Nephron progenitor cell (in vitro differentiated cells): ENCODE measurements around the gene FARP2.
"Not testable (repeated sequence)": the region's sequence is repeated elsewhere in the genome, so short reads cannot be mapped to it uniquely, and the experiment has no call there.

Experiments used
- DNase-seq: peaks from one replicate; pipeline ENCODE4 v3.0.0; 2021
- H3K27ac Mint-ChIP-seq: 2 replicates; pipeline ENCODE4 v1.8.0; 2021; ENCODE audit warnings: mild to moderate bottlenecking, moderate library complexity, mixed read lengths
- H3K27me3 Mint-ChIP-seq: 2 replicates; pipeline ENCODE4 v1.8.0; 2021; ENCODE audit warnings: mild to moderate bottlenecking, low read depth, mixed read lengths; ENCODE audit not compliant: poor library complexity
- H3K36me3 Mint-ChIP-seq: 2 replicates; pipeline ENCODE4 v1.8.0; 2021; ENCODE audit warnings: low read depth, mixed read lengths
- H3K4me1 Mint-ChIP-seq: 2 replicates; pipeline ENCODE4 v1.8.0; 2021; ENCODE audit warnings: mixed read lengths
- H3K4me3 Mint-ChIP-seq: 2 replicates; pipeline ENCODE4 v1.8.0; 2021; ENCODE audit warnings: mild to moderate bottlenecking, moderate library complexity, mixed read lengths
- H3K9me3 Mint-ChIP-seq: 2 replicates; pipeline ENCODE4 v1.8.0; 2021; ENCODE audit warnings: mild to moderate bottlenecking, moderate library complexity, mixed read lengths
- TF ChIP-seq, protein P1 (sequence below): fragments of 200-600 bp; sonication (generic); IDR thresholded peaks from 2 replicates; pipeline ENCODE4 v1.5.0; 2021; ENCODE audit warnings: antibody characterized with exemption

Gene FARP2

GRCh38 chr2:241451840-241452506 is 95.9 kb downstream of the FARP2 start:
- H3K4me3 Mint-ChIP-seq: no peak overlapping the region
- no peaks in the 10 kb centered on the region for H3K9me3 Mint-ChIP-seq
- TF ChIP-seq, protein P1, sequence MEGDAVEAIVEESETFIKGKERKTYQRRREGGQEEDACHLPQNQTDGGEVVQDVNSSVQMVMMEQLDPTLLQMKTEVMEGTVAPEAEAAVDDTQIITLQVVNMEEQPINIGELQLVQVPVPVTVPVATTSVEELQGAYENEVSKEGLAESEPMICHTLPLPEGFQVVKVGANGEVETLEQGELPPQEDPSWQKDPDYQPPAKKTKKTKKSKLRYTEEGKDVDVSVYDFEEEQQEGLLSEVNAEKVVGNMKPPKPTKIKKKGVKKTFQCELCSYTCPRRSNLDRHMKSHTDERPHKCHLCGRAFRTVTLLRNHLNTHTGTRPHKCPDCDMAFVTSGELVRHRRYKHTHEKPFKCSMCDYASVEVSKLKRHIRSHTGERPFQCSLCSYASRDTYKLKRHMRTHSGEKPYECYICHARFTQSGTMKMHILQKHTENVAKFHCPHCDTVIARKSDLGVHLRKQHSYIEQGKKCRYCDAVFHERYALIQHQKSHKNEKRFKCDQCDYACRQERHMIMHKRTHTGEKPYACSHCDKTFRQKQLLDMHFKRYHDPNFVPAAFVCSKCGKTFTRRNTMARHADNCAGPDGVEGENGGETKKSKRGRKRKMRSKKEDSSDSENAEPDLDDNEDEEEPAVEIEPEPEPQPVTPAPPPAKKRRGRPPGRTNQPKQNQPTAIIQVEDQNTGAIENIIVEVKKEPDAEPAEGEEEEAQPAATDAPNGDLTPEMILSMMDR: no peak
- no peak for DNase-seq
- H3K36me3 Mint-ChIP-seq: peaks cover 16% of the 10 kb centered on the region
- no peaks in the 10 kb centered on the region for H3K27me3 Mint-ChIP-seq
- H3K27ac Mint-ChIP-seq: peak overlapping the region; percentile 21
- peaks cover 5% of the 10 kb centered on the region for H3K4me1 Mint-ChIP-seq

- not testable (repeated sequence) for H3K27me3 Mint-ChIP-seq, H3K4me3 Mint-ChIP-seq, H3K4me1 Mint-ChIP-seq, H3K9me3 Mint-ChIP-seq, H3K27ac Mint-ChIP-seq, DNase-seq
- H3K36me3 Mint-ChIP-seq: peaks cover 12% of the 10 kb centered on the region
Observed at GRCh38 chr2:241453919-241454318, 97.8 kb downstream of the FARP2 start.

- no peak overlapping the region for H3K4me3 Mint-ChIP-seq
- TF ChIP-seq, protein P1: no peak
- peaks cover 1% of the 10 kb centered on the region for H3K36me3 Mint-ChIP-seq
- H3K9me3 Mint-ChIP-seq: no peaks in the 10 kb centered on the region
- no peak for DNase-seq
- no peaks in the 10 kb centered on the region for H3K4me1 Mint-ChIP-seq
- H3K27ac Mint-ChIP-seq: no peak overlapping the region
- H3K27me3 Mint-ChIP-seq: no peaks in the 10 kb centered on the region
Observed at GRCh38 chr2:241454837-241455485, 98.9 kb downstream of the FARP2 start.

GRCh38 chr2:241456546-241456945 is 100.5 kb downstream of the FARP2 start:
- TF ChIP-seq, protein P1: no peak
- DNase-seq: no peak
- Mint-ChIP-seq H3K27ac (no peak overlapping the region), H3K9me3 (no peaks in the 10 kb centered on the region), H3K27me3 (no peaks in the 10 kb centered on the region), H3K36me3 (no peaks in the 10 kb centered on the region), H3K4me3 (no peak overlapping the region), H3K4me1 (no peaks in the 10 kb centered on the region)

- H3K27me3 Mint-ChIP-seq: no peaks in the 10 kb centered on the region
- H3K9me3 Mint-ChIP-seq: no peaks in the 10 kb centered on the region
- DNase-seq: no peak
- H3K36me3 Mint-ChIP-seq: no peaks in the 10 kb centered on the region
- TF ChIP-seq, protein P1: no peak
- no peaks in the 10 kb centered on the region for H3K4me1 Mint-ChIP-seq
- H3K4me3 Mint-ChIP-seq: no peak overlapping the region
- no peak overlapping the region for H3K27ac Mint-ChIP-seq
Observed at GRCh38 chr2:241458687-241459086, 102.6 kb downstream of the FARP2 start.

GRCh38 chr2:241459520-241459919 is 103.4 kb downstream of the FARP2 start:
- no peaks in the 10 kb centered on the region for H3K27me3 Mint-ChIP-seq
- no peak overlapping the region for H3K27ac Mint-ChIP-seq
- H3K36me3 Mint-ChIP-seq: no peaks in the 10 kb centered on the region
- H3K4me1 Mint-ChIP-seq: no peaks in the 10 kb centered on the region
- no peak overlapping the region for H3K4me3 Mint-ChIP-seq
- DNase-seq: no peak
- no peaks in the 10 kb centered on the region for H3K9me3 Mint-ChIP-seq
- TF ChIP-seq, protein P1: no peak
